NCI-H1105 treated with DMSO at 0.1 percent for 48 hours (cell line): ENCODE results near the gene CPA2.
"Not testable (repeated sequence)": the region's sequence is repeated elsewhere in the genome, so short reads cannot be mapped to it uniquely, and the experiment has no call there.

ENCODE experiments used
- DNase-seq: peaks from one replicate; lab custom pipeline; 2025; lab: John Stamatoyannopoulos, UW

Gene CPA2

DNA sequence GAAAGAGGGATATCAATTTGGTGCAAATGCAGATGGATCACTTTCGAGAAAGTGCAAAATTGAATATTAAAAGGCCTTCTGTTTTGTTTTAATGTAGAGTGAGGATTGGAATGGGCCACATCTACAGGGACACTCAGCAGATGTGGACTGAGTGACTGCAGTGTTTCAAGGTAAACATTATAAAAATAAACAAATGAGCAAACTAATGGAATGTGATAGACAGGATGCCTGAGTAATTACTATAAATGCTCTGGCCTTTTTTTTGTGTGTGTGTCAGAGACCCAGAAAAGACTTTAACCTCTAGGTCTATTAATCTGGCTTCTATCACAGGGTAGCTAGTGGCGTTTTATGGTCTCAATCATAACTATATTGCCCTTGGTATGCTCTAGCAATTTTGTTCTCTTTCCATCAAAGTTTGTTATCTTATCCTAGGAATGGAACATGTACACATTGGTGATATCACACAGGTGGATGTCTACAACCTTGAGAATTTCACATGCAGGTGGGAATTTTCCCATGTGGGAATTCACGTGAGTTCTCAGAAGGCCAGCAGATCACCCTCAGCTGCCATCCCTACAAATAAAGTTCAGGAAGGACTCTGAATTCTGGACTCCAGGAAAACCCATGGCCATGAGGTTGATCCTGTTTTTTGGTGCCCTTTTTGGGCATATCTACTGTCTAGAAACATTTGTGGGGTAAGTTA lies at the start of gene CPA2:
Gene CPA2, plus strand, starts transcription at position 606 of the 703 bp plus-strand sequence. Its CDS starts 19 bp downstream, at position 625.
- DNase-seq, result no peak

GRCh38 chr7:130218806-130219620 lies 47.6 kb upstream of the CPA2 start:
- DNase-seq, result no peak

GRCh38 chr7:130219871-130220270 lies 46.8 kb upstream of the CPA2 start:
- no peak for DNase-seq

DNA sequence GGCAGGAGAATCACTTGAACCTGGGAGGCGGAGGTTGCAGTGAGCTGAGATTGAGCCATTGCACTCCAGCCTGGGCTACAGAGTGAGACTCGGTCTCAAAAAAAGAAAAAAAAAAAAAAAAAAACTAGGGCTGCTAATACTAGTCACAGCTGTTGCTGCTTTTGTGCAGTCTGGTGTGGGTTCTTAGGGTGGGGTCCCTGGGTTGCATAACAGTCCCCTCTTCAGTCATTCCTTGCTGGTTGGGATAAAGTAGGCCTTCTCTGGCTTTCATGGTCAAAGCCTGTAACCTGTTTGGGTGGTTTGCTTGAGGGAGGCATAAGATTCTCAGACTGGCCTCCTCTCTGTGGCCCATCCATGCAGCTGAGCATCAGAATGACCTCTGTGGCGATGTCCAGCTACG lies 44.9 kb upstream of the CPA2 start:
- DNase-seq, result no peak

- no peak for DNase-seq
These were observed 43.0 kb upstream of the CPA2 start for GRCh38 chr7:130223646-130224045.

DNA sequence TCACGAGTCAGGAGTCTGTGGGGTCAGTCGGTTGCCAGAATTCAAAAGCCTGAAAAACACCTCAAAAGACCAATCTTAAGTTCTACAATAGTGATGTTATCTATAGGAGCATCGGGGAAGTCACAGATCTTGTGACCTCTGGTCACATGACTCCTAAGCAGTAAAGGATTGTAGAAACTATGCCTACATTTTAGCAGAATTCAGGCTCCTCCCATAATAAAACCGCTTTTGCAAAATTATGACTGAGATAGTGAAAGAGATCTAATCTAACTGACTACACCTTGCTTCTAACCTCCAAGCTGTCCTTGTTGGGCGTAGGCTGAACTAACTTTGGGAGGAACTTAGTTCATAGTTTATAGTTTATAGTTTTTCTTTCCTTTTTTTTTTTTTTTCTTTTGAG lies 42.5 kb upstream of the CPA2 start:
- DNase-seq, result no peak

DNA sequence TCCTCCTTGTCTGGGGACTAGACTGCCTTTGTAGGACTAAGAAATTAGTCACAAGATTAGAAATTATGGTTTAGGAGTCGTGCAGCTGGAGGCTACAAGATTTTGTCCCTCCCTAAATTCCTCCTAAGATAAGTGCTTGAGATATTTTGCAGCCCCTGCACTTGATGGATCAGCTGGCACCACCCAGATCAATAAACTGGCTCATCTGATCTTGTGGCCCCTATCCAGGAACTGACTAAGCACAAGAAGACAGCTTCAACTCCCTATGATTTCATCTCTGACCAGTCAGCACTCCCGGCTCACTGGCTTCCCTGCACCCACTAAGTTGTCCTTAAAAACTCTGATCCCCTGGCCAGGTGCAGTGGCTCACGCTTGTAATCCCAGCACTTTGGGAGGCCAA lies 41.7 kb upstream of the CPA2 start:
- not testable (repeated sequence) for DNase-seq

GRCh38 chr7:130226333-130226732 lies 40.3 kb upstream of the CPA2 start:
- DNase-seq, result no peak

DNA sequence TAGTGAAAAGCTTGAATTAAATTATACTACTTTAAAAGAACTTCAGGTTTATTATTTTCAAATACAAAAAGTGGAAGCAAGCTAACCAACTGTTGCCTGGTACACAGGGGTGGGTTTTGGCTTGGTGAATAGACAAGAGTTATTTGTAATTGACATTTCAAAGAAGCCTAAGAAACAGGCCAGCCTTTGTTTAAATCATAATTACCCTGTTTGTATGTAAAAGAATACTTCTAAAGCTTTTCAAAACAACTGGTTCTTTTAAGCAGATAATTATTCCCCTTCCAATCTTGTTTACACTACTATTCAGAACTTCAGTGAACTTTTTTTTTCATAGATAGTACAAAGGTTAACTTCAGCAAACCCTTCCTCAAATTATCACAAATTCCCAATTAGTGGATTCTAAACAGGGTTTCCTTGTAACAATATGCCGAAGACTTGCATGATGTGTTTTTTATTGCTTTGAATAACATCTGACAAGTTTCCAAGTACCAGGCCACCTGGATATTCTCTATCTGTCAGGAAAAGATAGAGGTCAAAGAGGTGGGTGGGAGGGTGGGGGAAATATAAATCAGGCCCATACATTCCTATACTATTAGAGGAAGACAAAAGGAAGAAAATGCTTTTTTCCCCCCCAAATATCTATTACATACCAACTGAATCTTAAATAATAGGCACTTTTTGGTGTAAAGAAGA lies 38.6 kb upstream of the CPA2 start:
- DNase-seq, result peak; percentile 71

DNA sequence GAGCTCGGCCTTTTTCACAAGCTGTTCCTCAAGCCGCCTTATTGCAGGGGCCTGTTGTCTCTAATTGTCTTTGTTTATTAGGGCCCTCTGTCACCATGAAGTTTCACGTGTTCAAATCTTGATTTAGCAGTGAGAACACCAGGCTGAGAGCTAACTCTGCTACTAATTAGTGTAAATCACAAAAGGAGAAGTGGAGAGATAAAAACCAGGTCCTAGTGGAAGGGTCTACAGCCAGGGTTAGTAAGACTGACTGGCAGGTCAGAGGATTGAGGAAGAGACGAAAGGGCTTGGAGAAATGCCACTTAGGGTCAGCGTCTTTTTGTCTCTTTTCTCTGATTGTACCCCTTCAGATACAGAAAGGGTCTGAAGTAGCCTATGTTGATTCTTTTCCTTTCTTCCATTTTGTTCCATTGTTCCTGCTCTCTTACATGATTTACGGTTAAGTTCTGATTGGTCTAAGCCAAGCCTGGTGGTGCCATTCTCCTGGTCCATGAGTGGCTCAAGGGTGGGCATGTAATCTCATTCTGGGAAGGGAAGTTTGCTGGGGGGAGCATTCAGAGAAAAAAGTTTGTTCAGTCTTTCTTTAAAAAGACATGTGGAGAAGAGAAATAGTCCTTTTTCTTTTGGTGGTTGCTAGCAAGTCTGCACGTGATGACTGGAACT lies 37.7 kb upstream of the CPA2 start:
- no peak for DNase-seq

DNA sequence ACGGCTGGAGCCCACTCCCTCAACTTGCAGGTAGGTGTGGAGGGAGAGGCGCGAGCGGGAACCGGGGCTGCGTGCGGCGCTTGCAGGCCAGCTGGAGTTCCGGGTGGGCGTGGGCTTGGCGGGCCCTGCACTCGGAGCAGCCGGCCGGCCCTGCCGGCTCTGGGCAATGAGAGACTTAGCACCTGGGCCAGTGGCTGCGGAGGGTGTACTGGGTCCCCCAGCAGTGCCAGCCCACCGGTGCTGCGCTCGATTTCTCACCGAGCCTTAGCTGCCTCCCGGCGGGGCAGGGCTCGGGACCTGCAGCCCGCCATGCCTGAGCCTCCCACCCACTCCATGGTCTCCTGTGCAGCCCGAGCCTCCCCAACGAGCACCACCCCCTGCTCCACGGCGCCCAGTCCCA lies 36.7 kb upstream of the CPA2 start:
- DNase-seq, result not testable (repeated sequence)

DNA sequence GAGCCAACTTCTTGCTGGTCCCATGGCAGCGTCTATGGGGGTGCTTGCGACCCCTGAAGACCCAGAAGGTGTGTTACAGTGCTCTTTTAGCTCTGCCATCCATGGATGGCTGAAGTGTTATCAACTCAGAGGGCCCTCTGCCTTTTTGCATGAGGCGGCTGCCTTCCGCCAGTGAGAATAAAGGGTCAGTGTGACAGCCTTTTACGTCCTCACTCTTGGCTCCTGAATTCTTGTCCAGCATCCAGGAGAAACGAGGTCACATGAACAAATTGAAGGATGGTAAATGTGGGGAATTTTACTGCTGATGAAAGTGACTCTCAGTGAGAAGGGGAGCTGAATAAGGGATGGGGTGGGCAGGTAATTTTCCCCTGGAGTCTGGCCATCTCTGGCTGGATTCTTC lies 34.9 kb upstream of the CPA2 start:
- DNase-seq, result no peak

DNA sequence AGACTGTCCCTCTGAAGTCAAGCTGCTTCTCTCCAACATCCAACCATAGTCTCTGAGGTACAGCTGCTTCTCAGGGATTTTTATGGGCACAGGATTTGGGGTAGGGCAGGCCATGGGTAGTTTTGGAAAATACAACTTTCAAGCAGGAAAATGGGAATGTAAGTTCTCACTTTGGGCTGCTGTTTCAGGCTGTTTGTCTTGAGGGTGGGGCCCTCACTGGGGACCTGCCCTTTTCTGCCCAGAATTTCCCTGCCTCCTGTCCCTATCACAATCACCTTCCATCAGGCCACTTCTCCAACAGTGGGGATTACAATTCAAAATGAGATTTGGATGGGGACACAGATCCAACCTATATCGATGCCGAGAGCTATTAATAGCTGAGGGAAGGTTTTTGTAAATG lies 34.5 kb upstream of the CPA2 start:
- DNase-seq, result no peak

DNA sequence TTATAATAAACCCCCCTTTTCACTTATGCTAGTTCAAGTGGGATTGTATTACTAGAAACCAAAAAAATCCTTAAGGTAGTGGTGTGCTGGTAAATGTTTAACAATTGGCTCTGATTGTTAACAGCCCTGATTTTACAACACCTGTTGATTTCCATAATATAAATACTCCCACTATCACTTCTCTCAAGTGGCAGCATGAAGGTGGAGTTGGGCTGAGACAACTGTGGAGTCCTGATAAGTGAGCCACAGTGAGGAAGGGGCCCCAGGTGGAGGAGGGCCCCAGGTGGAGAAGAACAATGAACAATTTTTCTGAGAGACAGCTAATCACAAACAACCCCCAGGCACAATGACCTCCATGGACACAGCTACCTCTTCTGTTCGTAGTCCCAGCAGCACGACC lies 32.6 kb upstream of the CPA2 start:
- DNase-seq, result no peak

- DNase-seq, result not testable (repeated sequence)
These were observed 30.3 kb upstream of the CPA2 start for GRCh38 chr7:130236361-130236760.

GRCh38 chr7:130240240-130240639 lies 26.4 kb upstream of the CPA2 start:
- DNase-seq, result no peak

DNA sequence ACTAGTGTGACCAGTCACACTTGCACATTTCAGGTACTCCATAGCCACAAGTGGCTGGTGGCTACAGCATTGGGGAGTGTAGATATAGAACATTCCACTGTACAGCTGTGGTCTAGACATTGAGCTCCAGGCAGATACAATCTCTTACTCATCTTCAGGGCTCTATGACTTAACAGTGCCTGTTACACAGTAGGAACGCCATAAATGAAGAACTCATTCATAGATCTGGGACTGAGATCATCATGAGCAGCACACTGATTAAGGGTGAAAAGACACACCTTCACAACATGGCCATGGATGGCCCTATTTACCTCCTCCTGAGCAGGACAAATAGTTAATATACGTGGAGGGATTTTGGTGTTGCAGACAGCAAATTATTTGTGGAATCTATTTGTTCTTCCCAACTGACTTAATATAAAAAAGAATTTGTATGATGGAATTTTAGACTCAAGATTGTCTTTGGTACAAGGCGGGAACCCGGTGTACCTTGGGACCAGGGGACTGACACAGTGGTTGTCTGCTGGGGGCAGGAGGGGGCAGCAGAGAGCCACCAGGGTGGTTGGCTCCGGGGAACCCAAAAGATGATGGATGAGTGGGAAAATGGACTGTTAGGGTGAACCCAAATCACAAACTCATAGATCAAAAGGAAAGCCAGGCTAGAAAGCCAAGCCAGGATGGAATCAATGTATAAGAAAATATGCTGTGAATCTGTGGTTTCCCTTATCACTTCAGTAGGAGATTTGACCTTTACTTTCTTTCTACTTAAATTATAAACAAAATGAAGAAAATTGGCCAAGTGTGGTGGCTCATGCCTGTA lies 24.3 kb upstream of the CPA2 start:
- peak; percentile 63 for DNase-seq

DNA sequence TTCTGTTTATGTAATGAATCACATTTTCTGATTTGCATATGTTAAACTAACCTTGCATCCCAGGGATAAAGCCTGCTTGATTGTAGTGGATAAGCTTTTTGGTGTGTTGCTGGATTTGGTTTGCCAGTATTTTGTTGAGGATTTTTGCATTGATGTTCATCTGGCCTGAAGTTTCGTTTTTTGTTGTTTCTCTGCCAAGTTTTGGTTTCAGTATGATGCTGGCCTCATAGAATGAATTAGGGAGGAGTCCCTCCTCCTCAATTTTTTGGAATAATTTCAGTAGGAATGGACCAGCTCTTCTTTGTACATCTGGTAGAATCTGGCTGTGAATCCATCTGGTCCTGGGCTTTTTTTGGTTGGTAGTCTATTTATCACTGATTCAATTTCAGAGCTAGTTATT lies 23.2 kb upstream of the CPA2 start:
- not testable (repeated sequence) for DNase-seq

DNA sequence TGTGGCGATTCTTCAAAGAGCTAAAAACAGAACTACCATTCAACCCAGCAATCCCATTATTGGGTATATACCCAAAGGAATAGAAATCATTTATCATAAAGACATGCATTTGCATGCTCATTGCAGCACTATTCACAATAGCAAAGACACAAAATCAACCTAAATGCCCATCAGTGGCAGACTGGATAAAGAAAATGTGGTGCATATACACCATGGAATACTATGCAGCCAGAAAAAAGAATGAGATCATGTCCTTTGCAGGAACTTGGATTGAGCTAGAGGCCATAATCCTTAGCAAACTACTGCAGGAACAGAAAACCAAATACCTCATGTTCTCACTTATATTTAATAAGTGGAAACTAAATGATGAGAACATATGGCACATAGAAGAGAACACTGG lies 20.2 kb upstream of the CPA2 start:
- not testable (repeated sequence) for DNase-seq

GRCh38 chr7:130248842-130249241 lies 17.8 kb upstream of the CPA2 start:
- not testable (repeated sequence) for DNase-seq

DNA sequence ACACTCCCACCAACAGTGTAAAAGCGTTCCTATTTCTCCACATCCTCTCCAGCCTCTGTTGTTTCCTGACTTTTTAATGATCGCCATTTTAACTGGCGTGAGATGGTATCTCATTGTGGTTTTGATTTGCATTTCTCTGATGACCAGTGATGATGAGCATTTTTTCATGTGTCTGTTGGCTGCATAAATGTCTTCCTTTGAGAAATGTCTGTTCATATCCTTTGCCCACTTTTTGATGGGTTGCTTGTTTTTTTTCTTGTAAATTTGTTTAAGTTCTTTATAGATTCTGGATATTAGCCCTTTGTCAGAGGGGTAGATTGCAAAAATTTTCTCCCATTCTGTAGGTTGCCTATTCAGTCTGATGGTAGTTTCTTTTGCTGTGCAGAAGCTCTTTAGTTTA lies 17.0 kb upstream of the CPA2 start:
- DNase-seq, result not testable (repeated sequence)
